Body of pancreas (tissue), 4 donors: Measurements from ENCODE around the gene ENO3. TPM values are rescaled to one million over a fixed set of nuclear protein-coding genes. Genes with fewer than 3 reads are reported as not detected.
A peak's percentile ranks its signal among the peaks of the same experiment; 100 is the strongest.

Source experiments
- ATAC-seq: fragments of 150-250 bp; one replicate; pipeline ENCODE4 v1.9.1; 2016
- DNase-seq, 4 donors: peaks; one replicate each; pipeline ENCODE4 v3.0.0-alpha.2; 2019
- H3K27ac ChIP-seq, 4 donors: fragments of 200-600 bp; sonication (generic); 1 replicate in 3 of 4; 2 replicates in 1 of 4; pipeline versions ENCODE4 v1.5.1 to v1.6.1; 2016 to 2019; ENCODE audit warnings: mild to moderate bottlenecking in 1 of 4, mixed read lengths in 1 of 4, moderate library complexity in 1 of 4
- H3K27me3 ChIP-seq, 2 donors: fragments of 200-600 bp; sonication (generic); one replicate each; pipeline ENCODE4 v1.6.0; 2016; ENCODE audit warnings: mild to moderate bottlenecking in 1 of 2
- H3K36me3 ChIP-seq, 2 donors: fragments of 200-600 bp; sonication (generic); replicated peaks in 1 of 2; 2 replicates each; pipeline ENCODE4 v1.5.1; 2016; ENCODE audit warnings: low read depth in 2 of 2; ENCODE audit not compliant: insufficient read depth in 1 of 2
- H3K4me1 ChIP-seq: fragments of 200-600 bp; sonication (generic); one replicate; pipeline ENCODE4 v1.6.0; 2016
- H3K4me3 ChIP-seq, 2 donors: fragments of 200-600 bp; sonication (generic); 1 replicate in 1 of 2; 2 replicates in 1 of 2; pipeline ENCODE4 v1.5.1; 2016 to 2019
- H3K9me3 ChIP-seq, 3 donors: fragments of 200-600 bp; sonication (generic); 1 replicate in 2 of 3; 2 replicates in 1 of 3; pipeline ENCODE4 v1.5.1; 2016
- CTCF ChIP-seq, 7 experiments: fragments of 450-650 bp in 4 of 7; fragments of 200-600 bp in 3 of 7; sonication (generic) in 3 of 7; IDR thresholded peaks; one replicate each; pipeline ENCODE4 v1.5.1; 2016 to 2019; ENCODE audit warnings: antibody characterized with exemption in 7 of 7
- POLR2A ChIP-seq, 3 donors: fragments of 450-650 bp; IDR thresholded peaks; one replicate each; pipeline ENCODE4 v1.6.1; 2016; ENCODE audit warnings: antibody characterized with exemption in 3 of 3, mild to moderate bottlenecking in 2 of 3
- WGBS, 2 donors: methylation state at CpG; one replicate each; pipeline ENCODE4 v1.1.5; 2017; 5-methylcytosine and 5-hydroxymethylcytosine counted together
- intact Hi-C: fragments of 100-400 bp; cut with DNase I; formaldehyde crosslinking; loops from one replicate; pipeline ENCODE4 v1.15.1; 2023
- total RNA-seq, 2 donors: library from RNA; depleted of rRNA; stranded (reverse); fragments of >200 nt; gene quantifications; one replicate each; pipeline ENCODE4 v1.1.0, GENCODE V29; 2016

The ENO3 gene
- total RNA-seq, 2 donors from 2014 or later, result 3.3 to 3.6 TPM

GRCh38 chr17:4973256-4974114 is 22.6 kb downstream of the ENO3 start:
- 84 to 89% methylated on average over 10 of the region's 10 CpGs for WGBS, 2 donors
- Histone ChIP-seq H3K27ac (no peak overlapping the region), H3K36me3 (peaks cover 0 to 6% of the 10 kb centered on the region in 2 donors), H3K9me3 (no peaks in the 10 kb centered on the region), H3K27me3 (no peaks in the 10 kb centered on the region), H3K4me3 (no peak overlapping the region), H3K4me1 (peaks cover 18% of the 10 kb centered on the region)
- intact Hi-C loops, result no loop called here
- ATAC-seq (no peak), DNase-seq (no peak)
- TF ChIP-seq CTCF (IDR thresholded peaks at IDR 0.05) (no peak), POLR2A (IDR thresholded peaks at IDR 0.05) (no peak)

DNA sequence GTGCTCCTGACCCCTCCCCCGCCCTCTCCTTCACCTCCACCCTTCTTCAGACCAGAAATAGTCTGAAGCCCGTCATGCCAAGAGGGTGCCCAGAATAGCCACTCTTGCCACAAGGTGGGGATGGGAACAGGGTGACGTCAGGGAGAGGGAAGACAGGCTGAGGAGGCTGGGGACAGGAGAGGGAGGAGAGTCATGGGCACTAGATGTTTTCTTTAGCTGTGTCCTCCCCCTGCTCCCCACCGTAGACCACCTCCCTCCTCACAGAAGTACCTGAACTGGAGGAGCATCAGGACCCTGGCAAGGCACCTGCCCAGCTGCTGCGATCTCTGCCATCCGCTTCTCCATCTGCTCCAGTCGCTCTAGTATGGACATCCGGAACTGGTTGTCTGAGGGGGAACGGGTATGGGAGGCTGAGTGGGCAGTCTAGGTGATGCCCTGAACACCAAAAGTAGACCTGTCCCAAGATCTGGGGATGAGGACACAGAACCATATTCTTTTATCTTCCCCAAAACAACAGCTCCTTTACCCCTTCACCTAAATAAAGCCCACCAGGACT is 23.3 kb downstream of the ENO3 start:
- no peak overlapping the region for H3K27ac ChIP-seq
- peaks cover 11% of the 10 kb centered on the region for H3K4me1 ChIP-seq
- H3K27me3 ChIP-seq, result no peaks in the 10 kb centered on the region
- H3K9me3 ChIP-seq, result no peaks in the 10 kb centered on the region
- intact Hi-C loops, result no loop called here
- ATAC-seq (no peak), DNase-seq (no peak)
- no peak overlapping the region for H3K4me3 ChIP-seq
- H3K36me3 ChIP-seq, result peaks cover 0 to 6% of the 10 kb centered on the region in 2 donors
- no peak for TF ChIP-seq POLR2A (IDR thresholded peaks at IDR 0.05)
- TF ChIP-seq CTCF (IDR thresholded peaks at IDR 0.05), result no peak
- 82 to 88% methylated on average over 9 of the region's 9 CpGs for WGBS, 2 donors

- no peak for TF ChIP-seq POLR2A (IDR thresholded peaks at IDR 0.05)
- no peak for TF ChIP-seq CTCF (IDR thresholded peaks at IDR 0.05)
- intact Hi-C loops, result no loop called here
- Histone ChIP-seq H3K4me3 (no peak overlapping the region), H3K36me3 (peaks cover 0 to 4% of the 10 kb centered on the region in 2 donors), H3K27me3 (no peaks in the 10 kb centered on the region), H3K4me1 (peaks cover 10% of the 10 kb centered on the region), H3K9me3 (no peaks in the 10 kb centered on the region), H3K27ac (no peak overlapping the region)
- DNase-seq (no peak), ATAC-seq (no peak)
Measured at GRCh38 chr17:4978726-4979125, 27.8 kb downstream of the ENO3 start.

- intact Hi-C loops, result no loop called here
- WGBS, 2 donors, result 32% methylated on average over 6 of the region's 6 CpGs
- no peak for TF ChIP-seq POLR2A (IDR thresholded peaks at IDR 0.05)
- peak; percentile 57 to 86 (median 75) for TF ChIP-seq CTCF (IDR thresholded peaks at IDR 0.05)
- Histone ChIP-seq H3K36me3 (peaks cover 0 to 4% of the 10 kb centered on the region in 2 donors), H3K27ac (no peak overlapping the region), H3K9me3 (no peaks in the 10 kb centered on the region), H3K4me3 (no peak overlapping the region), H3K27me3 (no peaks in the 10 kb centered on the region), H3K4me1 (peaks cover 7% of the 10 kb centered on the region)
- peak; percentile 77 for ATAC-seq
- DNase-seq, result peak in 3 of 4 donors; percentile 36 to 66 (median 42)
Measured at GRCh38 chr17:4980644-4981216, 29.8 kb downstream of the ENO3 start.
